KOPT-K1 (cell line): ENCODE results near the gene ETV7.

Experiments used
- H3K27ac ChIP-seq: fragments of 200-600 bp; sonication (generic); 2 replicates; pipeline ENCODE4 v1.5.1; 2016; ENCODE audit warnings: antibody characterized with exemption, mild to moderate bottlenecking, low read depth, low read length; ENCODE audit not compliant: poor library complexity, severe bottlenecking
- H3K36me3 ChIP-seq: fragments of 200-600 bp; sonication (generic); 2 replicates; pipeline ENCODE4 v1.5.1; 2017; ENCODE audit warnings: antibody characterized with exemption, mild to moderate bottlenecking, low read length, moderate library complexity; ENCODE audit not compliant: insufficient read depth
- H3K9me3 ChIP-seq: fragments of 200-600 bp; sonication (generic); 2 replicates; pipeline ENCODE4 v1.5.1; 2017; ENCODE audit warnings: antibody characterized with exemption, low read length, mild to moderate bottlenecking; ENCODE audit not compliant: insufficient read depth, poor library complexity, severe bottlenecking

The ETV7 gene

GRCh38 chr6:36404164-36404563 is 16.7 kb upstream of the ETV7 start:
- H3K27ac ChIP-seq, result no peak overlapping the region
- no peaks in the 10 kb centered on the region for H3K36me3 ChIP-seq
- H3K9me3 ChIP-seq, result no peaks in the 10 kb centered on the region

GRCh38 chr6:36402481-36402880 is 15.0 kb upstream of the ETV7 start:
- H3K9me3 ChIP-seq, result no peaks in the 10 kb centered on the region
- no peak overlapping the region for H3K27ac ChIP-seq
- no peaks in the 10 kb centered on the region for H3K36me3 ChIP-seq

- H3K27ac ChIP-seq, result no peak overlapping the region
- H3K9me3 ChIP-seq, result no peaks in the 10 kb centered on the region
- H3K36me3 ChIP-seq, result no peaks in the 10 kb centered on the region
Measured at GRCh38 chr6:36399970-36400369, 12.5 kb upstream of the ETV7 start.

GRCh38 chr6:36392621-36393020 is 5.2 kb upstream of the ETV7 start:
- no peak overlapping the region for H3K27ac ChIP-seq
- no peaks in the 10 kb centered on the region for H3K36me3 ChIP-seq
- no peaks in the 10 kb centered on the region for H3K9me3 ChIP-seq

- Histone ChIP-seq H3K36me3 (no peaks in the 10 kb centered on the region), H3K27ac (no peak overlapping the region), H3K9me3 (no peaks in the 10 kb centered on the region)
Measured at GRCh38 chr6:36389353-36389752, 1.9 kb upstream of the ETV7 start.

GRCh38 chr6:36386495-36387439 is 702 bp downstream of the ETV7 start:
- H3K27ac ChIP-seq, result no peak overlapping the region
- no peaks in the 10 kb centered on the region for H3K36me3 ChIP-seq
- H3K9me3 ChIP-seq, result no peaks in the 10 kb centered on the region

- H3K9me3 ChIP-seq, result no peaks in the 10 kb centered on the region
- no peak overlapping the region for H3K27ac ChIP-seq
- H3K36me3 ChIP-seq, result no peaks in the 10 kb centered on the region
Measured at GRCh38 chr6:36384095-36384494, 3.4 kb downstream of the ETV7 start.

GRCh38 chr6:36383606-36384005 is 3.9 kb downstream of the ETV7 start:
- Histone ChIP-seq H3K27ac (no peak overlapping the region), H3K9me3 (no peaks in the 10 kb centered on the region), H3K36me3 (no peaks in the 10 kb centered on the region)

- no peaks in the 10 kb centered on the region for H3K36me3 ChIP-seq
- H3K9me3 ChIP-seq, result no peaks in the 10 kb centered on the region
Measured at GRCh38 chr6:36382976-36383375, 4.5 kb downstream of the ETV7 start.

GRCh38 chr6:36381502-36382389 is 5.7 kb downstream of the ETV7 start:
- Histone ChIP-seq H3K27ac (no peak overlapping the region), H3K36me3 (no peaks in the 10 kb centered on the region), H3K9me3 (no peaks in the 10 kb centered on the region)

More at GRCh38 chr6:36382976-36383375, 4.5 kb downstream of the ETV7 start:
- no peak overlapping the region for H3K27ac ChIP-seq

- no peaks in the 10 kb centered on the region for H3K36me3 ChIP-seq
- H3K9me3 ChIP-seq, result no peaks in the 10 kb centered on the region
- H3K27ac ChIP-seq, result no peak overlapping the region
Measured at GRCh38 chr6:36380166-36380565, 7.3 kb downstream of the ETV7 start.

GRCh38 chr6:36378936-36379335 is 8.5 kb downstream of the ETV7 start:
- no peaks in the 10 kb centered on the region for H3K36me3 ChIP-seq
- H3K9me3 ChIP-seq, result no peaks in the 10 kb centered on the region
- H3K27ac ChIP-seq, result no peak overlapping the region

GRCh38 chr6:36378243-36378920 is 9.1 kb downstream of the ETV7 start:
- no peaks in the 10 kb centered on the region for H3K36me3 ChIP-seq
- H3K9me3 ChIP-seq, result no peaks in the 10 kb centered on the region
- H3K27ac ChIP-seq, result no peak overlapping the region

GRCh38 chr6:36377594-36377993 is 9.9 kb downstream of the ETV7 start:
- H3K9me3 ChIP-seq, result no peaks in the 10 kb centered on the region
- no peak overlapping the region for H3K27ac ChIP-seq
- no peaks in the 10 kb centered on the region for H3K36me3 ChIP-seq

- H3K9me3 ChIP-seq, result no peaks in the 10 kb centered on the region
- no peak overlapping the region for H3K27ac ChIP-seq
- H3K36me3 ChIP-seq, result no peaks in the 10 kb centered on the region
Measured at GRCh38 chr6:36376742-36377141, 10.7 kb downstream of the ETV7 start.
